Measurements from ENCODE around the gene FAM117B. TPM values are rescaled to one million over a fixed set of nuclear protein-coding genes. Genes with fewer than 3 reads are reported as not detected.

FAM117B gene
- total RNA-seq: 10 to 100 TPM in 2 of 3 donors, 1 to 10 TPM in 1; 9.2 to 12.0 (median 10.8) TPM

- Mint-ChIP-seq H3K27me3 (ENCODE audit: low read depth) (no peaks in the 10 kb centered on the region), H3K9me3 (no peaks in the 10 kb centered on the region), H3K36me3 (ENCODE audit: insufficient read depth) (no peaks in the 10 kb centered on the region), H3K4me3 (peak within 1 kb of the TSS; percentile 88), H3K4me1 (ENCODE audit: low read depth) (peaks cover 46% of the 10 kb centered on the region)
- ATAC-seq (peak; percentile 88 to 90), DNase-seq (peak; percentile 98)
Measured at GRCh38 chr2:202634556-202635427, at the start of gene FAM117B. TSS of gene FAM117B (plus strand) at chr2:202634969. CDS start at chr2:202635188, 219 bp downstream.

- H3K27me3 Mint-ChIP-seq (ENCODE audit: low read depth): peaks cover 2% of the 10 kb centered on the region
- peaks cover 2% of the 10 kb centered on the region for H3K9me3 Mint-ChIP-seq
- peak; percentile 62 for DNase-seq
- ATAC-seq: peak; percentile 94 to 95
- H3K4me1 Mint-ChIP-seq (ENCODE audit: low read depth): peaks cover 8% of the 10 kb centered on the region
- no peaks in the 10 kb centered on the region for H3K36me3 Mint-ChIP-seq (ENCODE audit: insufficient read depth)
- H3K4me3 Mint-ChIP-seq: no peak overlapping the region
Measured at GRCh38 chr2:202588647-202589581, 45.9 kb upstream of the FAM117B start.

- H3K27me3 Mint-ChIP-seq (ENCODE audit: low read depth): peaks cover 2% of the 10 kb centered on the region
- H3K4me3 Mint-ChIP-seq: no peak overlapping the region
- no peak for ATAC-seq
- H3K4me1 Mint-ChIP-seq (ENCODE audit: low read depth): peaks cover 8% of the 10 kb centered on the region
- no peaks in the 10 kb centered on the region for H3K9me3 Mint-ChIP-seq
- no peak for DNase-seq
- H3K36me3 Mint-ChIP-seq (ENCODE audit: insufficient read depth): no peaks in the 10 kb centered on the region
Measured at GRCh38 chr2:202589582-202589949, 45.2 kb upstream of the FAM117B start.

GRCh38 chr2:202592566-202592965 lies 42.2 kb upstream of the FAM117B start:
- Mint-ChIP-seq H3K27me3 (ENCODE audit: low read depth) (peaks cover 2% of the 10 kb centered on the region), H3K36me3 (ENCODE audit: insufficient read depth) (no peaks in the 10 kb centered on the region), H3K4me1 (ENCODE audit: low read depth) (peaks cover 8% of the 10 kb centered on the region), H3K9me3 (no peaks in the 10 kb centered on the region), H3K4me3 (no peak overlapping the region)
- no peak for ATAC-seq
- DNase-seq: no peak

GRCh38 chr2:202599105-202599504 lies 35.7 kb upstream of the FAM117B start:
- H3K27me3 Mint-ChIP-seq (ENCODE audit: low read depth): no peaks in the 10 kb centered on the region
- no peak overlapping the region for H3K4me3 Mint-ChIP-seq
- ATAC-seq (no peak), DNase-seq (no peak)
- H3K36me3 Mint-ChIP-seq (ENCODE audit: insufficient read depth): no peaks in the 10 kb centered on the region
- no peaks in the 10 kb centered on the region for H3K9me3 Mint-ChIP-seq
- no peaks in the 10 kb centered on the region for H3K4me1 Mint-ChIP-seq (ENCODE audit: low read depth)

GRCh38 chr2:202599911-202600310 lies 34.9 kb upstream of the FAM117B start:
- Mint-ChIP-seq H3K27me3 (ENCODE audit: low read depth) (no peaks in the 10 kb centered on the region), H3K4me3 (no peak overlapping the region), H3K36me3 (ENCODE audit: insufficient read depth) (no peaks in the 10 kb centered on the region), H3K9me3 (no peaks in the 10 kb centered on the region), H3K4me1 (ENCODE audit: low read depth) (peaks cover under 1% of the 10 kb centered on the region)
- ATAC-seq (no peak), DNase-seq (no peak)

- H3K27me3 Mint-ChIP-seq (ENCODE audit: low read depth): no peaks in the 10 kb centered on the region
- DNase-seq (no peak), ATAC-seq (no peak)
- H3K4me3 Mint-ChIP-seq: no peak overlapping the region
- H3K36me3 Mint-ChIP-seq (ENCODE audit: insufficient read depth): no peaks in the 10 kb centered on the region
- H3K4me1 Mint-ChIP-seq (ENCODE audit: low read depth): peaks cover 6% of the 10 kb centered on the region
- H3K9me3 Mint-ChIP-seq: no peaks in the 10 kb centered on the region
Measured at GRCh38 chr2:202604699-202605098, 30.1 kb upstream of the FAM117B start.

- no peaks in the 10 kb centered on the region for H3K36me3 Mint-ChIP-seq (ENCODE audit: insufficient read depth)
- no peak for DNase-seq
- H3K9me3 Mint-ChIP-seq: no peaks in the 10 kb centered on the region
- peak; percentile 60 to 85 for ATAC-seq
- no peaks in the 10 kb centered on the region for H3K27me3 Mint-ChIP-seq (ENCODE audit: low read depth)
- no peak overlapping the region for H3K4me3 Mint-ChIP-seq
- H3K4me1 Mint-ChIP-seq (ENCODE audit: low read depth): peaks cover 7% of the 10 kb centered on the region
Measured at GRCh38 chr2:202605174-202605573, 29.6 kb upstream of the FAM117B start.

GRCh38 chr2:202608142-202608852 lies 26.5 kb upstream of the FAM117B start:
- Mint-ChIP-seq H3K9me3 (no peaks in the 10 kb centered on the region), H3K4me3 (no peak overlapping the region), H3K4me1 (ENCODE audit: low read depth) (peaks cover 7% of the 10 kb centered on the region), H3K27me3 (ENCODE audit: low read depth) (no peaks in the 10 kb centered on the region), H3K36me3 (ENCODE audit: insufficient read depth) (no peaks in the 10 kb centered on the region)
- ATAC-seq (no peak), DNase-seq (no peak)

GRCh38 chr2:202609381-202610145 lies 25.2 kb upstream of the FAM117B start:
- DNase-seq (no peak), ATAC-seq (peak; percentile 63 to 73)
- no peaks in the 10 kb centered on the region for H3K36me3 Mint-ChIP-seq (ENCODE audit: insufficient read depth)
- H3K9me3 Mint-ChIP-seq: no peaks in the 10 kb centered on the region
- H3K4me3 Mint-ChIP-seq: no peak overlapping the region
- no peaks in the 10 kb centered on the region for H3K27me3 Mint-ChIP-seq (ENCODE audit: low read depth)
- H3K4me1 Mint-ChIP-seq (ENCODE audit: low read depth): peaks cover 7% of the 10 kb centered on the region

GRCh38 chr2:202610380-202610779 lies 24.4 kb upstream of the FAM117B start:
- DNase-seq: no peak
- Mint-ChIP-seq H3K4me3 (no peak overlapping the region), H3K9me3 (no peaks in the 10 kb centered on the region), H3K4me1 (ENCODE audit: low read depth) (peaks cover 3% of the 10 kb centered on the region), H3K27me3 (ENCODE audit: low read depth) (no peaks in the 10 kb centered on the region), H3K36me3 (ENCODE audit: insufficient read depth) (no peaks in the 10 kb centered on the region)
- no peak for ATAC-seq

GRCh38 chr2:202612145-202612544 lies 22.6 kb upstream of the FAM117B start:
- Mint-ChIP-seq H3K36me3 (ENCODE audit: insufficient read depth) (no peaks in the 10 kb centered on the region), H3K9me3 (no peaks in the 10 kb centered on the region), H3K27me3 (ENCODE audit: low read depth) (no peaks in the 10 kb centered on the region), H3K4me1 (ENCODE audit: low read depth) (peaks cover 3% of the 10 kb centered on the region), H3K4me3 (no peak overlapping the region)
- DNase-seq (no peak), ATAC-seq (no peak)

- DNase-seq (no peak), ATAC-seq (no peak)
- Mint-ChIP-seq H3K27me3 (ENCODE audit: low read depth) (no peaks in the 10 kb centered on the region), H3K4me1 (ENCODE audit: low read depth) (peaks cover 3% of the 10 kb centered on the region), H3K4me3 (no peak overlapping the region), H3K9me3 (no peaks in the 10 kb centered on the region), H3K36me3 (ENCODE audit: insufficient read depth) (no peaks in the 10 kb centered on the region)
Measured at GRCh38 chr2:202613479-202613878, 21.3 kb upstream of the FAM117B start.

Measured in activated T-cell treated with anti-CD3 and anti-CD28 coated beads, Interleukin-2, amount 50 U/mL, for 4 hours (primary cell).